GM23248 (cell line): ENCODE results near the gene ISG15.

Source experiments
- EZH2 ChIP-seq: fragments of 200-600 bp; sonication (generic); IDR thresholded peaks from 2 replicates; pipeline ENCODE4 v1.6.1; 2018; ENCODE audit warnings: antibody characterized with exemption, mild to moderate bottlenecking; ENCODE audit not compliant: insufficient read depth, poor library complexity, severe bottlenecking
- EZH2phosphoT487 ChIP-seq: fragments of 200-600 bp; sonication (generic); IDR thresholded peaks from 2 replicates; pipeline ENCODE4 v1.6.1; 2018; ENCODE audit warnings: antibody characterized with exemption, moderate library complexity, mild to moderate bottlenecking, low read depth; ENCODE audit not compliant: insufficient read depth

GRCh38 chr1:1055841-1056736, 42.8 kb downstream of the ISG15 start:
- no peak for TF ChIP-seq EZH2
- no peak for TF ChIP-seq EZH2phosphoT487
